Endothelial cell (in vitro differentiated cells): ENCODE results near the gene USP15. TPM values are rescaled to one million over a fixed set of nuclear protein-coding genes. Genes with fewer than 3 reads are reported as not detected.
"Not testable (repeated sequence)": the region's sequence is repeated elsewhere in the genome, so short reads cannot be mapped to it uniquely, and the experiment has no call there.

Experiments
- DNase-seq: peaks from one replicate; pipeline ENCODE4 v3.0.0; 2021; ENCODE audit warnings: low spot score
- H3K27ac Mint-ChIP-seq: one replicate; pipeline ENCODE4 v1.8.0; 2021; ENCODE audit warnings: mixed read lengths, inconsistent platforms; ENCODE audit not compliant: unreplicated experiment
- H3K27me3 Mint-ChIP-seq: one replicate; pipeline ENCODE4 v1.8.0; 2021; ENCODE audit warnings: mild to moderate bottlenecking, moderate library complexity, mixed read lengths, inconsistent platforms; ENCODE audit not compliant: unreplicated experiment
- H3K36me3 Mint-ChIP-seq: one replicate; pipeline ENCODE4 v1.8.0; 2021; ENCODE audit warnings: mild to moderate bottlenecking, low read depth, mixed read lengths, inconsistent platforms; ENCODE audit not compliant: unreplicated experiment
- H3K4me1 Mint-ChIP-seq: one replicate; pipeline ENCODE4 v1.8.0; 2021; ENCODE audit warnings: mild to moderate bottlenecking, mixed read lengths, inconsistent platforms; ENCODE audit not compliant: unreplicated experiment
- H3K4me3 Mint-ChIP-seq: one replicate; pipeline ENCODE4 v1.8.0; 2021; ENCODE audit warnings: mild to moderate bottlenecking, mixed read lengths, inconsistent platforms; ENCODE audit not compliant: unreplicated experiment
- H3K9me3 Mint-ChIP-seq: one replicate; pipeline ENCODE4 v1.8.0; 2021; ENCODE audit warnings: mixed read lengths, inconsistent platforms; ENCODE audit not compliant: unreplicated experiment
- CTCF ChIP-seq: fragments of 200-600 bp; sonication (generic); IDR thresholded peaks from one replicate; pipeline ENCODE4 v1.5.0; 2021; ENCODE audit warnings: antibody characterized with exemption; ENCODE audit not compliant: unreplicated experiment
- total RNA-seq: library from RNA; stranded (reverse); fragmentation: NEBNext Ultra II Directional; extraction: Animal tissue kit (Norgen Biotek cat#: 25700); gene quantifications from one replicate; pipeline ENCODE4 v1.2.1, GENCODE V29; 2021; ENCODE audit not compliant: unreplicated experiment

The USP15 gene
- total RNA-seq, 1 donor from 2014 or later, result 98.2 TPM

- no peak for DNase-seq
- Mint-ChIP-seq H3K9me3 (peaks cover 12% of the 10 kb centered on the region), H3K4me3 (no peak overlapping the region), H3K4me1 (no peaks in the 10 kb centered on the region), H3K27ac (no peak overlapping the region), H3K27me3 (peaks cover 12% of the 10 kb centered on the region), H3K36me3 (peaks cover 21% of the 10 kb centered on the region)
- TF ChIP-seq CTCF, result no peak
Measured at GRCh38 chr12:62458626-62459025, 198.4 kb downstream of the USP15 start.

- no peak overlapping the region for H3K4me3 Mint-ChIP-seq
- peaks cover 12% of the 10 kb centered on the region for H3K9me3 Mint-ChIP-seq
- peaks cover 22% of the 10 kb centered on the region for H3K36me3 Mint-ChIP-seq
- no peak for TF ChIP-seq CTCF
- no peak overlapping the region for H3K27ac Mint-ChIP-seq
- no peak for DNase-seq
- H3K27me3 Mint-ChIP-seq, result peaks cover 12% of the 10 kb centered on the region
- H3K4me1 Mint-ChIP-seq, result no peaks in the 10 kb centered on the region
Measured at GRCh38 chr12:62459976-62460375, 199.8 kb downstream of the USP15 start.

- H3K9me3 Mint-ChIP-seq, result peaks cover 12% of the 10 kb centered on the region
Measured at GRCh38 chr12:62461171-62461837, 201.1 kb downstream of the USP15 start.

GRCh38 chr12:62463252-62463651, 203.0 kb downstream of the USP15 start:
- peaks cover 12% of the 10 kb centered on the region for H3K9me3 Mint-ChIP-seq
- H3K4me3 Mint-ChIP-seq, H3K4me1 Mint-ChIP-seq, H3K27ac Mint-ChIP-seq, DNase-seq: not testable (repeated sequence)
- peaks cover 16% of the 10 kb centered on the region for H3K27me3 Mint-ChIP-seq
- peaks cover 18% of the 10 kb centered on the region for H3K36me3 Mint-ChIP-seq

More at GRCh38 chr12:62461171-62461837, 201.1 kb downstream of the USP15 start:
- DNase-seq, H3K4me1 Mint-ChIP-seq, H3K4me3 Mint-ChIP-seq, H3K27ac Mint-ChIP-seq: not testable (repeated sequence)
- peaks cover 14% of the 10 kb centered on the region for H3K27me3 Mint-ChIP-seq
- peaks cover 19% of the 10 kb centered on the region for H3K36me3 Mint-ChIP-seq

Other genes with a start within 250 kb of the USP15 start
- gene MON2, start 206.4 kb downstream of the USP15 start, total RNA-seq, result 31.9 TPM